Stomach smooth muscle (tissue), 2 donors: Measurements from ENCODE around the gene KCNJ14.

Experiments
- H3K27ac ChIP-seq: one replicate; pipeline ENCODE4 v1.7.0; 2013; ENCODE audit warnings: mild to moderate bottlenecking, low read length, inconsistent platforms
- H3K27me3 ChIP-seq, 2 donors: one replicate each; pipeline ENCODE4 v1.7.0; 2013; ENCODE audit warnings: low read length in 2 of 2; ENCODE audit not compliant: insufficient read depth in 2 of 2, control insufficient read depth in 1 of 2
- H3K36me3 ChIP-seq, 2 donors: one replicate each; pipeline ENCODE4 v1.7.0; 2013; ENCODE audit warnings: low read length in 2 of 2; ENCODE audit not compliant: control insufficient read depth in 2 of 2, insufficient read depth in 2 of 2
- H3K4me1 ChIP-seq: one replicate; pipeline ENCODE4 v1.7.0; 2013; ENCODE audit warnings: low read length; ENCODE audit not compliant: control insufficient read depth, insufficient read depth
- H3K4me3 ChIP-seq, 2 donors: one replicate each; pipeline ENCODE4 v1.7.0; 2013; ENCODE audit warnings: low read length in 2 of 2
- H3K9ac ChIP-seq, 2 donors: one replicate each; pipeline ENCODE4 v1.7.0; 2013; ENCODE audit warnings: low read length in 2 of 2, mild to moderate bottlenecking in 1 of 2
- H3K9me3 ChIP-seq, 2 donors: one replicate each; pipeline ENCODE4 v1.7.0; 2013; ENCODE audit warnings: low read length in 2 of 2; ENCODE audit not compliant: control insufficient read depth in 2 of 2
- donor health status: healthy.
- donor health status: Pancreatic carcinoma.

Gene KCNJ14

DNA sequence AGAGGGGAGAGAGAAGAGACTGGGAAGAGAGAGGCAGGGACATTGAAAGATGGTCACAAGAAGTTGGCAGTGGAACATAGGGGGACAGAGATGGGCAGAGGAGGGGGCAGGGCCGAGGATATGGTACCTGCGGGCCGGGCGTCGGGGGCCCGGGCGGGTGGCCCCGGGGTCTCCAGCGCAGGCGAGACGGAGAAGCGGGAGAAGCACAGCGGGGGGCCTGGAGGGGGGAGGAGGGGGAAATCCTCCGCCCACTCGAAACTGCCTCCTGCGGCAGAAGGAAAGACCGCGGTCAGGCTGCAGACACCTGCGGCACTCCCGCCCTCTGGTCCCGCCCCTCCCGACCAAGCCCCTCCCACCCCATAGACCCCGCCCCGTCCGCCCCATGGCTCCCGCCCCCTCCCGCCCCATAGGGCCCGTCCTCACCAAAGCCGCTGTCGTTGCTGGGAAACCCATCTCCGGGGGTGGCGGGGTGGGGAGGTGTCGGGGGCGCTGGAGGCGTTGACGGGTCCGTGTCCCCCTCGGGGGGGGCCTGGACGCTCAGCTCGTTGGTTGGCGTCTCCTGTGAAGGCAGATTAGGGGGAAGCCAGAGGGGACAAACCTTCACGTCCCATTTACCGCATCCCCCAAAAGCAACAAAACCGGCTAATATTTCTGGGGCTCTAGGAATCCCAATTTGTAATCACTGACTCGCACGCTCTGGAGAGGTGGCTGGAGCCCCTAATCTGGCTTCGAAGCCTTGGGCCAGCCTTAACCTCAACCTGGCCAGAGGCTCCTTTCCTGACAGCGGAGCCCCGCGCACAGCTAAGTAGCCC, 35.8 kb downstream of the KCNJ14 start:
- H3K27me3 ChIP-seq: no peaks in the 10 kb centered on the region
- H3K27ac ChIP-seq: no peak overlapping the region
- H3K9ac ChIP-seq: no peak overlapping the region
- H3K4me3 ChIP-seq: no peak overlapping the region
- H3K4me1 ChIP-seq: peaks cover 32% of the 10 kb centered on the region
- no peaks in the 10 kb centered on the region for H3K9me3 ChIP-seq
- no peaks in the 10 kb centered on the region for H3K36me3 ChIP-seq

DNA sequence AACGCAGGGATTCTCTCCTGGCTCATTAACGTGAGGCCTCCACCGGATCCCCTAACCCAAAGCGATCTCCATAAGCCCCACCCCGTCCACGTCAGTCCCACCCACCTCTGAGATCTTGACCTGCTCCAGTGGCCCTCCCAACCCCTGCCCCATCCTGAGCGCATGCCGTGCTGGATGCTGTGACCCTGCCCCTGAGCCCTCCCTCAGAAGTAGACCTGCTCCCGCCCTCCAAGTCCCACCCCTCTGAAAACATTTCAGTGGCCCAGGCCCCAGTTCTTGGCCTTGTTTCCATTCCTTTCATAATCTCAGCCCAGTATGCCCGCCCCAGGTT, 36.4 kb downstream of the KCNJ14 start:
- Histone ChIP-seq H3K4me3 (no peak overlapping the region), H3K27me3 (peaks cover 0 to under 1% of the 10 kb centered on the region in 2 donors), H3K4me1 (peaks cover 32% of the 10 kb centered on the region)

DNA sequence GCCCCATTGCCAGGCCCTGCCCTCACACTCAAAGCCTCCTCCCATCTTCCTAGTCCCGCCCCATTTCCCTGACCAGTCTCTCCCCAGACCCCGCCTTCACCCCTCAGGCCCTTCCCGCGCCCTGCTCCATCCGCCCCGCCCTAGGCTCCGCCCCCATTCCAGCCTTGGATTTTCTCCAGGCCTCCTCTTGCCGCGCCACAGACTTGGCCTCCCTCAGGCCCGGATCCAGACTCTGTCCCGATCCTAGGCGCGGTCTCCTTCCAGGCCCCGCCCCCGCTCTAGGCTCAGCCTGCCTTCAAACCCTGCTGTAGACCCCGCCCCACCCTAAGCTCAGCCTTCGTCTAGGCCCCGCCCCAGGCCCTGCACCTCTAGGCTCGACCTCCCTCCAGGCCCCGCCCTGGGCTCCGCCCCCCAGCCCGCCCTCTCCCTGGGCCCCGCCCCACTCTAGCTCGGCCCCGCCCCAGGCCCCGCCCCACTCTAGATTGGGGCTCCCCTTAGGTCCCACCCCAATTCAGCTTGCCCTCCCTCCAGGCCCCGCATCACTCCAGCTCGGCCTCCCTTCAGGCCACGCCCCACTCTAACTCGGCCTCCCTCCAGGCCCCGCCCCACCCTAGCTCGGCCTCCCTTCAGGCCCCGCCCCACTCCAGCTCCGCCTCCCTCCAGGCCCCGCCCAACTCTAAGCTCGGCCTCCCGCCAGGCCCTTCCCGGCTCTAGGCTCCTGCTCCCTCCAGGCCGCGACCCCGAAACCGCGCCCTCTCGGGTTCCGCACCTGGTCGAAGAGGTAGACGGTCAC, 37.7 kb downstream of the KCNJ14 start:
- Histone ChIP-seq H3K9me3 (no peaks in the 10 kb centered on the region), H3K4me1 (peaks cover 24% of the 10 kb centered on the region), H3K27me3 (peaks cover 9 to 10% of the 10 kb centered on the region in 2 donors), H3K27ac (peak overlapping the region; percentile 55), H3K9ac (peak overlapping the region; percentile 33 to 68), H3K4me3 (peak overlapping the region in 1 of 2 donors; percentile 74), H3K36me3 (no peaks in the 10 kb centered on the region)

More for the DNA sequence above, 36.4 kb downstream of the KCNJ14 start:
- H3K27ac ChIP-seq: no peak overlapping the region
- no peaks in the 10 kb centered on the region for H3K9me3 ChIP-seq
- H3K36me3 ChIP-seq: no peaks in the 10 kb centered on the region
- no peak overlapping the region for H3K9ac ChIP-seq

DNA sequence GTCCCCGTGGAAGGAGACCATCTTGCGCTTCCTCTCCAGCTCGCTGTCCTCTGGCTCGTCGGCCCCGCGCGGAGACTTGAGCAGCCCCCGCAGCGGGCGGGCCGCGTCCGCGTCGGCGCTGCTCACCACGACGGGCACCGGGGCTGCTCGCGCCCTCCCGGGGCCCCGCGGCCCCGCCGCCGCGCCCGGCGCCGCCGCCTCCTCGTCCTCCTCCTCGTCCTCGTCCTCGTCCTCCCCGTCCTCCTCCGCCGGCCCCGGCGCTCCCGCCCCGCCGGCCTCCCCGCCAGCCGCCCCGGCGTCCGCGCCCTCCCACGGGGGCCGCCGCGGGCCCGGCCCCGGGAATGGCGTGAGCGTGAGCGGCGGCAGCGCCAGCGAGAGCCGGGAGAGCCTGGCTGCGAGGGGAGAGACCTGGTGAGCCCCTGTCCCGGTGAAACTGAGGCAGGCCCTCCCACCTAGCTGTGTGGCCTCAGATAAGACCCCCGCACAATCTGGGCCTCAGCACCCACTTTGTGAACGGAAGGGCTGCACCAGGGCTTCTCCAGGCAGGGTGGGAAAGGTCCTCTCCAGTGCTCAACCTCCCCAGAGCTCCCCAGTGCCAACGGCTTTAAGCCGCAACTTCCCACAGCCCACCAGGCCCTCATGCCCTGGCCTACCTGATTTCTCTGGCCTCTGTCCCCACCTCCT, 38.5 kb downstream of the KCNJ14 start:
- peaks cover 21% of the 10 kb centered on the region for H3K4me1 ChIP-seq
- peaks cover 11 to 15% of the 10 kb centered on the region in 2 donors for H3K27me3 ChIP-seq
- H3K36me3 ChIP-seq: no peaks in the 10 kb centered on the region
- H3K27ac ChIP-seq: no peak overlapping the region
- peak overlapping the region; percentile 67 to 74 for H3K4me3 ChIP-seq
- H3K9ac ChIP-seq: peak overlapping the region; percentile 69 to 71
- no peaks in the 10 kb centered on the region for H3K9me3 ChIP-seq

DNA sequence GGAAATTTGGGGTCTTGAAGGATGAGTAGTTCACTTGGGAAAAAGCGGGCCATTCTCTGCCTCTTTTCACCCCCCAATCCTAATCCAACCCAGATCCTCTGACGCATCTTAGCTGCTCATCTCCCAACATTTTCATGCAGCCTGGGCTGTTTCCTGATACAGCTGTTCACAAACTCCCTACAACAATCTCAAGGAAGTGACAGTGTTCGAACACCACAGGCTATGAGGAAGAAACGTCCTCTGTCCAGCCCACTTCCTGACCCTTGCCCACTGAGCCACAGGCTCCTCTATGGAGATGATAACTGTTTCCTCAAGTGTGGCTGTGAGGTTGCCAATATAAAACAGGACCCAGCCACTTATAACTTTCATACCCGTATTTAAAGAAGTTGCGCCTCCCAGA, 40.0 kb downstream of the KCNJ14 start:
- H3K9ac ChIP-seq: no peak overlapping the region
- no peaks in the 10 kb centered on the region for H3K9me3 ChIP-seq
- H3K27me3 ChIP-seq: peaks cover 14 to 23% of the 10 kb centered on the region in 2 donors
- no peaks in the 10 kb centered on the region for H3K36me3 ChIP-seq
- no peak overlapping the region for H3K27ac ChIP-seq
- H3K4me1 ChIP-seq: peaks cover 21% of the 10 kb centered on the region
- no peak overlapping the region for H3K4me3 ChIP-seq

DNA sequence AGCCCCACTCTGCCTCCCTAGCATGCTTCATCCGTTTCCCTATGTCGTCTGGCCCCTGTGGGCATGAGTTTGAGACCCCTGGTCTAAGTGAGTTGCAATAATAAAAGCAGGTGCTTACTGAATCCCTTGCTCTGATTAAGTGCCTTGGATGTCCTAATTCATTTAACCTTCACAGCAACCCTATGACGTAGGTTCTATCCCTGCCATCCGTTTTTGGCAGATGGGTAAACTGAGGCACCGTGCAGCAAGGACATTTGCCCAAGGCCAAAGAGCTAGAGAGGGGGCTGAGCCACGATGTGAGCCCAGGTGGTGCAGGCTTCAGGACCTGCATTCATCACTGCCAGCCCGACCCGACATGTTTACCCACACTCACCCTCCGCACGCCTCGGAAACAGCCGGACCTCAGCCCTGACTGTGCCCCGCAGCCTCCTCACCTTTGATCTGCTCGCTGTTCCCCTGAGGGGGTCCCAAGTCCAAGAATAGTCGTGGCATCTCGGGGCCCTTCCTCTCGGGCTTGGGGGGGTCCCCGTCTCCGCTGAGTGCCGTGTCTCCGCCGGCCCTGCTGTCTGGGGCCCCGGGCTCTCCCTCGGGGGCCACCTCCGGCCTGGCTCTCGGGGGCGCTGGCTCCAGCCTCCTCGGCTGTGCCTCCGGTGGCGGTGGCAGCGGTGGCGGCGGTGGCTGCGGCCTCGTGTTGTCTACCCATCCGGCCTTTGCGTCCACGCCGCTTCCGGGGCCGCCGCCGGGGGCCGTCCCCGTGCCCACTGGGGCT, 41.8 kb downstream of the KCNJ14 start:
- Histone ChIP-seq H3K27ac (no peak overlapping the region), H3K4me3 (no peak overlapping the region), H3K36me3 (no peaks in the 10 kb centered on the region), H3K9ac (no peak overlapping the region), H3K4me1 (peaks cover 22% of the 10 kb centered on the region), H3K27me3 (peaks cover 26 to 37% of the 10 kb centered on the region in 2 donors), H3K9me3 (no peaks in the 10 kb centered on the region)

DNA sequence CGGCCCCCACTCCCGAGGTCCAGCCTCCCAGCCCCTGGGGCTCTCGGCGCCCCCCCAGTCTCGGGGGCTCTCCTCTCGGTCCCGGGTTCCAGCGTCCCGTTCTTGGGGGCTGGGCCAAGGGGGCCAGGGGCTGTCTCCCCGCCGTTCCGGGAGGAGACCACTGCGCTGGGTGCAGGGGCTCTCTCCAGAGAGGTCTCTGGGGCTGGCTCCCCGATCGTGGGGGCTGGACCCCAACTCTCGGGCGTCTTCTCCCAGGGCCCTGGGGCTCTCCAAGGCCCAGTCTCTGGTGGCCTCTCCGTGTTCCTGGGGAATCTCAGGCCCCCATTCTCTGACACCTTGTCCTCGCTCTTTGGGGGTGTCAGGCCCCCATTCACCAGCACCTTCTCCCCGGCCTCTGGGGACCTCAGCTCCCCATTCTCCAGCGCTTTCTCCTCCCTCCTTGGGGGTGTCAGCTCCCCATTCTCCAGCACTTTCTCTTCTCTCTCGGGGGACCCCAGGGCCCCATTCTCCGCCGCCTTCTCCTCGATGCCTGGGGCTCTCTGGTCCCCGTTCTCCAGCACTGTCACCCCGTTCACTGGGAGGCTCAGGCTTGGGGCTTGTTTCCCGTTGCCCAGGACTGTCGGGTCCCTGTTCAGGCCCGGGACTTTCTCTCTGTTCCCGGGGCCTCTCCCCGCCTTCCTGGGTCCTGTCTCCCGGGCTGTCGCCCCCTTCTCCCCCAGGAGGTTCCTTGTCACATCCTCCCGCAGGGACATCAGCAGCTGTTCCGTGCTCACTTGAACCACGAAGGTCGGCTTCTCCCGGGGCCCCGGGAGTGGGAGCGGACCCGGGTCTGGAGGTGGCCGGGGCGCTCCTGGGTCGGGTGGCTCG, 42.6 kb downstream of the KCNJ14 start:
- Histone ChIP-seq H3K9me3 (no peaks in the 10 kb centered on the region), H3K27me3 (peaks cover 32 to 44% of the 10 kb centered on the region in 2 donors), H3K4me3 (no peak overlapping the region), H3K27ac (no peak overlapping the region), H3K36me3 (no peaks in the 10 kb centered on the region), H3K4me1 (peaks cover 17% of the 10 kb centered on the region), H3K9ac (no peak overlapping the region)

DNA sequence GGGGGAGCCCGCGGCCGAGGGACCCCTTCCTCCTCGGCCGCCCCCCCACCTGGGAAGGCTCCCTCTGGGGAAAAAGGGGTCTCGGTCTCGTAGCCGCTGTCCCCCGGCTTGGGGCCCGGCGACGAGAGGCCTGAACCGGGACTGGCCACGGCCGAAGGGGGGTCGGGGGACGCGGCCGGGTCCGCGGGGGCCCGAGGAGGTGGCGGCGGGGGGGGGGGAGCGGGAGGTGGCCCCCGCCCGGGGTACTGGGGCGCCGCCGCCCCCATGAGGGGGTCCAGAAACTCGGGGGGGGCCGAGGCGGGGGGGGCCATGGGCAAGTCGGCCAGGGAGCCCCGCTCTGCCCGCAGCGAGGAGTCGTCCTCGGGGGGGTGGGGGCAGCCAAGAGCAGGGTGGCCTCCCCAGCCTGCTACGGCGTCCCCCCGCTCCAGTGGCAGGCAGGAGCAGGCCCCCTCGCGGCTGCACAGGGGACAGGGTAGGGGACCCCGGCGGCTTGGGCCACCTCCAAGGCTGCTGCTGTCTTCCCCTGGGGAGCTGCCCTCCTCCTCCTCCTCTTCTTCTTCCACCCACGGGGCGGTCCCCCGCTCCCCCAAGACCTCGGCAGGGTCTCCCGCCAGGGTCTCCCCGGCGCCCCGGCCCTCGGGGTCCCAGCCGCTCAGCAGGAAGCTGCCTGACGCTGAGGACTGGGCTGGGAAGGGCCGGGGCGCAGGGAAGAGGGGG, 43.4 kb downstream of the KCNJ14 start:
- H3K36me3 ChIP-seq: no peaks in the 10 kb centered on the region
- H3K4me3 ChIP-seq: peak overlapping the region in 1 of 2 donors; percentile 8
- H3K27me3 ChIP-seq: peaks cover 32 to 44% of the 10 kb centered on the region in 2 donors
- no peaks in the 10 kb centered on the region for H3K9me3 ChIP-seq
- no peak overlapping the region for H3K9ac ChIP-seq
- no peak overlapping the region for H3K27ac ChIP-seq
- peaks cover 17% of the 10 kb centered on the region for H3K4me1 ChIP-seq

DNA sequence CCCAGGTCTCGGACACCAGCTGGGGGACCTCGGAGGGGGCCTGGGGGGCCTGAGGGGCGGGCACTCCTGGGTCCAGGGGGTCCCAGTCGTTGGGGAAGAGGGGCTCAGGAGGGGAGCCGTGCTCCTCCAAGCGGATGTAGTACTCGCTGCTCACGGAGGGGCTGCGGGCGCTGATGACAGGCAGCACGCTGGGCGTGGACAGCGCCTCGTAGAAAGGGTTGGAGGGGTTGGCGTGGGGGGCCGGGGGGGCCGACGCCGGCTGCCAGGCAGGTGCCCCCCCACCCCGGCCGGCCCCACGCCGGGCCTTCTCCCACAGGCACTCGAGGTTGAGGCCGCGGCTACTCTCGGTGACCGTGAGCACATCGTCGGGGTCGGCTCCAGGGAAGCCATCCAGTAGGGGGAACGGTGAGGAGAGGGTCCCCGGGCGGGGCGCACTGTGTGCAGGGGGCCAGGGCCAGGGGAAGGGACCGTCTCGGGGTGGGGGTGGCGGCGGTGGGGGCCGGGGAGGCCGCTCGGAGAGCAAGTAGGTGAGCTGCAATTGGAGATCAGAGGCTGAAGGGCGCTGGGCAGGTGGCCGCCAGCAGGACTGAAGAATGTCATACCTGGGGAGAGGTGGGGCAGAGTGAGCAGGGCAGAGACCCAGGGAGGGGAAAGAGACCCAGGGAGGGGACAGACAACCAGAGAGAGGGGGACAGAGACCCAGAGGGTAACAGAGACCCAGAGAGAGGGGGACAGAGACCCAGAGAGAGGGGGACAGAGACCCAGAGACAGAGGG, 44.1 kb downstream of the KCNJ14 start:
- H3K27me3 ChIP-seq: peaks cover 32 to 44% of the 10 kb centered on the region in 2 donors
- peaks cover 11% of the 10 kb centered on the region for H3K4me1 ChIP-seq

More for the DNA sequence above, 44.1 kb downstream of the KCNJ14 start:
- Histone ChIP-seq H3K4me3 (no peak overlapping the region), H3K27ac (no peak overlapping the region), H3K9ac (no peak overlapping the region), H3K36me3 (no peaks in the 10 kb centered on the region), H3K9me3 (no peaks in the 10 kb centered on the region)
